HCT116 (cell line): ENCODE measurements around the gene GFOD2. TPM values are rescaled to one million over a fixed set of nuclear protein-coding genes. Genes with fewer than 3 reads are reported as not detected.

Experiments
- ATAC-seq: fragments of 200-7000 bp; cut with Tn5 transposase; 2 replicates; pipeline ENCODE4 v1.9.1; 2020; ENCODE audit warnings: mild to moderate bottlenecking, moderate library complexity
- BruUV-seq: library from RNA; stranded (reverse); fragments of 400-500 nt; replicated peaks from 2 replicates; lab custom pipeline; 2021; lab: Mats Ljungman, UMichigan
- CTCF ChIA-PET: fragments of 300-600 bp; sonication (Branson Sonifier 250); formaldehyde crosslinking; loops from one replicate; lab custom pipeline; 2021; ENCODE audit warnings: antibody characterized with exemption; lab: Charles Lee
- POLR2A ChIA-PET: fragments of 300-600, 350-600 bp; sonication (Branson Sonifier 250); formaldehyde crosslinking; loops from one replicate; lab custom pipeline; 2021; ENCODE audit warnings: antibody characterized with exemption; lab: Charles Lee
- RAD21 ChIA-PET, 2 experiments: fragments of 300-600 bp; sonication (Branson Sonifier 250); formaldehyde crosslinking; loops; one replicate each; lab custom pipeline; 2023; ENCODE audit warnings: low total read pairs in 2 of 2; ENCODE audit not compliant: uncharacterized antibody in 2 of 2, unreplicated experiment in 2 of 2, low non-redundant PET in 1 of 2; lab: Charles Lee
- DNase-seq: peaks from one replicate; pipeline ENCODE4 v3.0.0-alpha.2; 2010; ENCODE audit warnings: low read depth, low spot score
- H2AFZ ChIP-seq: fragments of 200-600 bp; shearing (Covaris generic), sonication (generic); 2 replicates; pipeline ENCODE4 v1.6.1; 2017; ENCODE audit warnings: low read depth, mixed run types, mixed read lengths, antibody characterized with exemption, low read length; ENCODE audit not compliant: poor library complexity, severe bottlenecking
- H3K27ac ChIP-seq: 2 replicates; pipeline ENCODE4 v1.5.1; 2012; ENCODE audit warnings: low read depth, low read length
- H3K27me3 ChIP-seq: fragments of 200-600 bp; sonication (generic); 2 replicates; pipeline ENCODE4 v1.6.1; 2016; ENCODE audit warnings: mixed run types, low read length, mixed read lengths; ENCODE audit not compliant: insufficient read depth
- H3K36me3 ChIP-seq, 2 experiments: fragments of 200-500 bp in 1 of 2; fragments of 200-600 bp in 1 of 2; sonication (Bioruptor generic) in 1 of 2; sonication (generic) in 1 of 2; 2 replicates each; pipeline versions ENCODE4 v1.5.1 to v1.6.1; 2014 to 2016; ENCODE audit warnings: low read length in 2 of 2, inconsistent platforms in 1 of 2, mixed read lengths in 1 of 2, mixed run types in 1 of 2; ENCODE audit not compliant: insufficient read depth in 2 of 2, control insufficient read depth in 1 of 2
- H3K4me1 ChIP-seq, 2 experiments: fragments of 200-600 bp in 1 of 2; sonication (generic) in 1 of 2; 2 replicates each; pipeline versions ENCODE4 v1.5.1 to v1.6.1; 2012 to 2017; ENCODE audit warnings: low read length in 2 of 2, inconsistent platforms in 1 of 2, mild to moderate bottlenecking in 1 of 2, mixed read lengths in 1 of 2, mixed run types in 1 of 2, moderate library complexity in 1 of 2; ENCODE audit not compliant: insufficient read depth in 2 of 2, control insufficient read depth in 1 of 2
- H3K4me2 ChIP-seq: fragments of 200-600 bp; sonication (generic); 2 replicates; pipeline ENCODE4 v1.6.1; 2017; ENCODE audit warnings: mixed run types, low read length, mixed read lengths
- H3K4me3 ChIP-seq, 2 experiments: fragments of 200-600 bp in 1 of 2; sonication (generic) in 1 of 2; replicated peaks in 1 of 2; 2 replicates each; pipeline ENCODE4 v1.5.1; 2011 to 2016; ENCODE audit warnings: low read length in 2 of 2, control low read depth in 1 of 2, low read depth in 1 of 2, mild to moderate bottlenecking in 1 of 2, mixed read lengths in 1 of 2, mixed run types in 1 of 2
- H3K79me2 ChIP-seq: fragments of 200-600 bp; sonication (generic); 2 replicates; pipeline ENCODE4 v1.6.1; 2017; ENCODE audit warnings: mild to moderate bottlenecking, mixed run types, low read length, moderate library complexity, mixed read lengths; ENCODE audit not compliant: insufficient read depth
- H3K9ac ChIP-seq: fragments of 200-600 bp; sonication (generic); 2 replicates; pipeline ENCODE4 v1.6.1; 2016; ENCODE audit warnings: low read length, mixed read lengths
- H3K9me2 ChIP-seq: fragments of 200-600 bp; sonication (generic), shearing (Covaris generic); 2 replicates; pipeline ENCODE4 v1.6.1; 2017; ENCODE audit warnings: mixed run types, mild to moderate bottlenecking, moderate library complexity; ENCODE audit not compliant: insufficient read depth
- H3K9me3 ChIP-seq, 2 experiments: fragments of 200-500 bp in 1 of 2; fragments of 200-600 bp in 1 of 2; sonication (Bioruptor generic) in 1 of 2; sonication (generic) in 1 of 2; 2 replicates each; pipeline ENCODE4 v1.6.1; 2014 to 2017; ENCODE audit warnings: low read length in 2 of 2, mixed read lengths in 2 of 2, inconsistent platforms in 1 of 2, low read depth in 1 of 2, mild to moderate bottlenecking in 1 of 2, mixed run types in 1 of 2, moderate library complexity in 1 of 2; ENCODE audit not compliant: control insufficient read depth in 1 of 2, insufficient read depth in 1 of 2
- H4K20me1 ChIP-seq: fragments of 200-600 bp; sonication (generic), shearing (Covaris generic); 2 replicates; pipeline ENCODE4 v1.6.1; 2017; ENCODE audit warnings: mixed run types, mild to moderate bottlenecking, moderate library complexity; ENCODE audit not compliant: insufficient read depth
- POLR2A ChIP-seq: IDR thresholded peaks from 2 replicates; pipeline ENCODE4 v1.7.0; 2011; ENCODE audit warnings: borderline replicate concordance; ENCODE audit not compliant: insufficient read depth, insufficient read length; ENCODE audit errors: extremely low read depth
- POLR2AphosphoS5 ChIP-seq: IDR thresholded peaks from 2 replicates; pipeline ENCODE4 v1.6.1; 2011; ENCODE audit warnings: mild to moderate bottlenecking, low read depth, low read length, moderate library complexity
- SIN3A ChIP-seq: IDR thresholded peaks from 2 replicates; pipeline ENCODE4 v1.6.1; 2012; ENCODE audit warnings: low read depth
- YY1 ChIP-seq: IDR thresholded peaks from 2 replicates; pipeline ENCODE4 v1.6.1; 2011; ENCODE audit warnings: low read length, low read depth, moderate library complexity, mild to moderate bottlenecking; ENCODE audit not compliant: insufficient replicate concordance; ENCODE audit errors: extremely low read depth
- ZFX ChIP-seq: fragments of 450-650 bp; IDR thresholded peaks from 2 replicates; pipeline ENCODE4 v1.6.1; 2017
- intact Hi-C: fragments of 100-400 bp; cut with micrococcal nuclease; formaldehyde crosslinking; loops from 2 replicates; pipeline ENCODE4 v1.10.0; 2022
- total RNA-seq: library from RNA; stranded (reverse); gene quantifications from one replicate; pipeline ENCODE4 v1.2.1, GENCODE V29; 2021; ENCODE audit not compliant: unreplicated experiment
- TF ChIP-seq, protein P1 (sequence below): IDR thresholded peaks from 2 replicates; pipeline ENCODE4 v1.6.1; 2012

The GFOD2 gene
- total RNA-seq, 1 experiment from 2014 or later, result 17.4 TPM

DNA sequence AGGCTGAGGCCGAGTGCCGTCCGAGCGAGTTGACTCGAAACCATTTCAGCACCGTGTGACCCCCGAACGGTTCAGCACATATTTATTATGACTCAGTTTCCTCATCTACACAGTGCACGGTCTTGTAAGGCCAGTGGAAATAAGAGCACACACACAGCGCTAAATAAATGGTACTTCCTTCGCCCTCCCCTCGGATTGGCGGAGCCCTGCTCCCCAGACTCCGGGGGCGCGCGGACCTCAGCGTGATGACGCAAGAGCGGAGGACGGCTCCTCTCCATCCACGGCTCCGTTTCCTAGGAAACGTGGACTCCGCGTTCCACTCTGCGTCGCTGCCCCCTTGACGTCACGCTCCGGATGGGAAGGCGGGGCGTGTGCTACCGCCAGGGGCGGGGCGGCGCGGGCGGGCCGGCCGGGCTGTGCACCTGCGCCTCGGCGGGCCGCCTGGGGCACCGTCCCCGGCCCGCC lies 58.5 kb downstream of the GFOD2 start, which contains the start of gene PARD6A:
PARD6A (plus strand) TSS at position 397 of the 465 bp plus-strand sequence. CDS start 79 bp downstream, outside the sequence.
- H2AFZ ChIP-seq, result no peak within 1 kb of the TSS
- H3K4me2 ChIP-seq, result peak within 1 kb of the TSS; percentile 94
- no peaks in the 10 kb centered on the region for H4K20me1 ChIP-seq
- ATAC-seq (peak; percentile 82), DNase-seq (peak; percentile 94)
- ChIA-PET CTCF (interaction anchor here (0.6 to 1.5 kb wide), 8 partner anchors 12 to 603 kb away, joined by 3 to 23 read pairs (median 4); partner anchors contain the start of gene SLC7A6), POLR2A (interaction anchor here (0.8 to 1.0 kb wide), 5 partner anchors 13 to 184 kb away, joined by 3 to 5 read pairs (median 3); partner anchors contain the start of gene CTCF), RAD21 (interaction anchor here in 1 of 2 experiments (0.6 kb wide), 1 partner anchor 127 kb away, joined by 3 read pairs; no protein-coding TSS in a partner anchor)
- TF ChIP-seq POLR2A, result peak; percentile 44
- TF ChIP-seq, protein P1, sequence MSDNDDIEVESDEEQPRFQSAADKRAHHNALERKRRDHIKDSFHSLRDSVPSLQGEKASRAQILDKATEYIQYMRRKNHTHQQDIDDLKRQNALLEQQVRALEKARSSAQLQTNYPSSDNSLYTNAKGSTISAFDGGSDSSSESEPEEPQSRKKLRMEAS, result no peak
- BruUV-seq, result no TSS peak
- no peaks in the 10 kb centered on the region for H3K9me3 ChIP-seq
- peak within 1 kb of the TSS; percentile 87 for H3K27ac ChIP-seq
- peaks cover 0 to 6% of the 10 kb centered on the region in 2 experiments; a peak in 1 of 4 replicates for H3K36me3 ChIP-seq
- intact Hi-C loops, result loop anchor here (10.0 kb wide), 1 partner anchor 706 kb away; no protein-coding TSS in a partner anchor
- peak within 1 kb of the TSS; percentile 78 for H3K9ac ChIP-seq
- H3K4me3 ChIP-seq, result peak within 1 kb of the TSS; percentile 87 to 90
- H3K4me1 ChIP-seq, result peaks cover 6 to 30% of the 10 kb centered on the region in 2 experiments; a peak in 3 of 4 replicates
- no peaks in the 10 kb centered on the region for H3K27me3 ChIP-seq
- H3K9me2 ChIP-seq, result no peaks in the 10 kb centered on the region
- H3K79me2 ChIP-seq, result peaks cover 20% of the 10 kb centered on the region; the same call in 1 of the 2 replicates

DNA sequence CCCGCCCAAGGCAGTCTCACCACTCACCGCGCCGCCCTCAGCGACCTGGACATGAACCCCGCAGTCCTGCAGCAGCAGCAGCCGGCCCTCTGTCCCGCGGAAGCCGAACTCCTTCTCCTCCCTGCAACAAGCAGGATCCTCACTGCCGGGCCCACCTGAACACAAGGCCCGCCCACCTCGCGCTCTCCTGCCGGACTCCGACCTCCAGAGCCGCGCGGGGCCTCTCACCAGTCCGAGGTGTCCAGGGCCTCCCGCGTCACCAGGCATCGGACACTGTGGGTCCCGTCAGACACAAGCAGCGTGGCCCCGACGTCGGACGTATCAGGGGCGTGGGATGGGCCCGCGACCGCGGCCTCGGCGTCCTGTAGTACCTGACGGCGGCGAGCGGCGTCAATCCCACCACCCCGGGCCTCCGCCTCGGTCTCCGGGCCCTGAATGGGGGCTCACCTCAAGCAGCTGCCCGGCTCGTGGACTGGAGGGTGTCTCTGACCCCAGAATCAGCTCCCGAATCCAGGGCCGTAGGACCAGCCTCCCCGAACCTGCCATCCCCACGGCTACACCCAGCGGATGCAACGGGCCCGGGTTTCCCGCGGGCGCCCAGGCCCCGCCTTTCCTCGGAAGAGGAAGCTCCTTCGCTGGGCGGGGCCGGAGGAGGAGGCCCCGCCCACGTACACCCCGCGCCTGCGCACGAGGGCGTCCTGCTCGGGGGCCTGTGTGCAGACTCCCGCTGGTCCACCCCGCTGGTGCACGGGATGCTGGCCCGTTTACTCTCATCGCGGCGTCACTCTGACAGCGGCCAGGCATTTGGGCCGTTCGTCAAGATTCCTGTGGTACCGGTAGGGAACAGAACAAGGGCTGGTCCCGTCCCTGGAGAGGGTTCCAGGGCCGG lies 59.2 kb downstream of the GFOD2 start, which contains the start of gene ACD:
ACD (minus strand) TSS at position 586 of the 889 bp plus-strand sequence; CDS start at position 546, 40 bp downstream.
- H3K27me3 ChIP-seq, result no peaks in the 10 kb centered on the region
- no peaks in the 10 kb centered on the region for H3K9me3 ChIP-seq
- peak within 1 kb of the TSS; percentile 94 for H3K4me2 ChIP-seq
- H2AFZ ChIP-seq, result no peak within 1 kb of the TSS
- ChIA-PET RAD21 (interaction anchor here in 1 of 2 experiments (0.6 kb wide), 1 partner anchor 126 kb away, joined by 3 read pairs; no protein-coding TSS in a partner anchor), CTCF (interaction anchor here (0.6 to 1.5 kb wide), 8 partner anchors 12 to 604 kb away, joined by 3 to 23 read pairs (median 4); partner anchors contain the start of gene SLC7A6)
- H4K20me1 ChIP-seq, result no peaks in the 10 kb centered on the region
- ATAC-seq (peak; percentile 70), DNase-seq (peak; percentile 79)
- H3K36me3 ChIP-seq, result peaks cover 0 to 6% of the 10 kb centered on the region in 2 experiments; a peak in 1 of 4 replicates
- H3K9me2 ChIP-seq, result no peaks in the 10 kb centered on the region
- H3K4me3 ChIP-seq, result peak within 1 kb of the TSS; percentile 87 to 90
- peaks cover 19% of the 10 kb centered on the region; the same call in 1 of the 2 replicates for H3K79me2 ChIP-seq
- H3K9ac ChIP-seq, result peak within 1 kb of the TSS; percentile 78
- intact Hi-C loops, result loop anchor here (10.0 kb wide), 1 partner anchor 705 kb away; no protein-coding TSS in a partner anchor
- TSS peak; percentile 77 for BruUV-seq
- H3K4me1 ChIP-seq, result peaks cover 3 to 27% of the 10 kb centered on the region in 2 experiments; a peak in 3 of 4 replicates
- no peak for TF ChIP-seq YY1
- peak; percentile 93 for TF ChIP-seq ZFX
- TF ChIP-seq POLR2A, result peak; percentile 85
- peak; percentile 85 for TF ChIP-seq POLR2AphosphoS5
- TF ChIP-seq SIN3A, result no peak
- TF ChIP-seq, all 23 proteins: peak for 3
- POLR2A ChIA-PET, result interaction anchor here (0.8 to 1.0 kb wide), 5 partner anchors 12 to 185 kb away, joined by 3 to 5 read pairs (median 3); partner anchors contain the start of gene CTCF
- peak within 1 kb of the TSS; percentile 87 for H3K27ac ChIP-seq
